H1 (cell line): ENCODE measurements around the gene GADD45GIP1. TPM values are rescaled to one million over a fixed set of nuclear protein-coding genes. Genes with fewer than 3 reads are reported as not detected.

ENCODE experiments used
- CTCF ChIA-PET: fragments of 300-600 bp; sonication (Branson Sonifier 250); formaldehyde crosslinking; loops from one replicate; lab custom pipeline; 2021; ENCODE audit not compliant: partially characterized antibody; lab: Charles Lee
- POLR2A ChIA-PET: fragments of 300-600 bp; sonication (Branson Sonifier 250); formaldehyde crosslinking; loops from one replicate; lab custom pipeline; 2021; ENCODE audit warnings: inconsistent platforms; ENCODE audit not compliant: partially characterized antibody; lab: Charles Lee
- DNase-seq, 2 experiments: peaks; one replicate each; pipeline versions ENCODE4 v3.0.0 to v3.0.0-alpha.2; 2010 to 2022; ENCODE audit warnings: low spot score in 2 of 2, low read depth in 1 of 2, mixed read lengths in 1 of 2
- FAIRE-seq: peaks from 2 replicates; lab custom pipeline; 2011; peaks lifted over from hg19 to GRCh38; lab: Jason Lieb, UNC
- H2AFZ ChIP-seq: 2 replicates; pipeline ENCODE4 v1.8.1; 2012; ENCODE audit warnings: low read length, inconsistent platforms
- H2AK5ac ChIP-seq: 2 replicates; pipeline ENCODE4 v1.6.1; 2013; ENCODE audit warnings: low read depth, low read length
- H2BK120ac ChIP-seq: replicated peaks from 2 replicates; pipeline ENCODE3; 2013; ENCODE audit warnings: low read depth, low read length, inconsistent platforms
- H2BK12ac ChIP-seq: 2 replicates; pipeline ENCODE4 v1.6.1; 2013; ENCODE audit warnings: low read depth, low read length
- H2BK15ac ChIP-seq: 2 replicates; pipeline ENCODE4 v1.6.1; 2013; ENCODE audit warnings: low read length
- H2BK20ac ChIP-seq: 2 replicates; pipeline ENCODE4 v1.6.1; 2013; ENCODE audit warnings: low read length
- H2BK5ac ChIP-seq: 2 replicates; pipeline ENCODE4 v1.6.1; 2013; ENCODE audit warnings: low read depth, low read length
- H3K14ac ChIP-seq: 2 replicates; pipeline ENCODE4 v1.6.1; 2013; ENCODE audit warnings: inconsistent platforms; ENCODE audit not compliant: insufficient read length
- H3K18ac ChIP-seq: 2 replicates; pipeline ENCODE4 v1.6.1; 2013; ENCODE audit warnings: low read length; ENCODE audit errors: extremely low read depth
- H3K23ac ChIP-seq: 2 replicates; pipeline ENCODE4 v1.6.1; 2013; ENCODE audit warnings: inconsistent platforms; ENCODE audit not compliant: insufficient read length
- H3K23me2 ChIP-seq: 2 replicates; pipeline ENCODE4 v1.6.1; 2013; ENCODE audit warnings: low read depth, low read length
- H3K27ac ChIP-seq: 2 replicates; pipeline ENCODE4 v1.6.1; 2011; ENCODE audit warnings: low read depth, low read length, inconsistent platforms
- H3K27me3 ChIP-seq, 4 experiments: replicated peaks in 1 of 4; 1 replicate in 1 of 4; 2 replicates in 3 of 4; pipeline versions ENCODE4 v1.6.1 to v1.8.1; 2011 to 2013; ENCODE audit warnings: low read length in 3 of 4, mild to moderate bottlenecking in 3 of 4, inconsistent platforms in 2 of 4, mixed read lengths in 2 of 4, moderate library complexity in 1 of 4; ENCODE audit not compliant: control insufficient read depth in 3 of 4, insufficient read depth in 3 of 4; ENCODE audit errors: extremely low read depth in 1 of 4
- H3K36me3 ChIP-seq, 4 experiments: 2 replicates each; pipeline versions ENCODE4 v1.6.1 to v1.8.1; 2011 to 2013; ENCODE audit warnings: mild to moderate bottlenecking in 4 of 4, low read length in 3 of 4, moderate library complexity in 2 of 4, control low read depth in 1 of 4, inconsistent platforms in 1 of 4; ENCODE audit not compliant: insufficient read depth in 4 of 4, control insufficient read depth in 2 of 4
- H3K4ac ChIP-seq: replicated peaks from 2 replicates; pipeline ENCODE3; 2013; ENCODE audit warnings: low read length, low read depth, mixed read lengths, inconsistent platforms; ENCODE audit not compliant: insufficient read length
- H3K4me1 ChIP-seq, 4 experiments: replicated peaks in 1 of 4; 1 replicate in 1 of 4; 2 replicates in 3 of 4; pipeline versions ENCODE4 v1.6.1 to v1.8.1; 2011 to 2013; ENCODE audit warnings: low read length in 3 of 4, inconsistent platforms in 2 of 4, mixed read lengths in 1 of 4; ENCODE audit not compliant: insufficient read depth in 4 of 4, control insufficient read depth in 3 of 4
- H3K4me2 ChIP-seq, 2 experiments: 2 replicates each; pipeline versions ENCODE4 v1.6.1 to v1.8.1; 2011 to 2013; ENCODE audit warnings: low read depth in 2 of 2, low read length in 2 of 2, control low read depth in 1 of 2, inconsistent platforms in 1 of 2, mild to moderate bottlenecking in 1 of 2; ENCODE audit not compliant: insufficient read depth in 1 of 2
- H3K4me3 ChIP-seq, 4 experiments: fragments of 200-600, 300-600 bp in 1 of 4; sonication (generic), shearing (Covaris generic), sonication (Bioruptor Twin) in 1 of 4; 2 replicates each; pipeline versions ENCODE4 v1.5.1 to v1.8.1; 2011 to 2016; ENCODE audit warnings: low read length in 4 of 4, low read depth in 3 of 4, control low read depth in 2 of 4, inconsistent platforms in 2 of 4, mild to moderate bottlenecking in 2 of 4, mixed read lengths in 1 of 4, moderate library complexity in 1 of 4; ENCODE audit not compliant: insufficient read depth in 2 of 4; ENCODE audit errors: extremely low read depth in 1 of 4
- H3K56ac ChIP-seq: replicated peaks from 2 replicates; pipeline ENCODE3; 2013; ENCODE audit warnings: low read depth, mild to moderate bottlenecking, mixed read lengths, low read length, inconsistent platforms; ENCODE audit not compliant: insufficient read length
- H3K79me1 ChIP-seq: 2 replicates; pipeline ENCODE4 v1.6.1; 2013; ENCODE audit warnings: low read depth, low read length, control low read depth
- H3K79me2 ChIP-seq, 2 experiments: 2 replicates each; pipeline versions ENCODE4 v1.6.1 to v1.8.1; 2012 to 2013; ENCODE audit warnings: low read length in 2 of 2, mild to moderate bottlenecking in 2 of 2, inconsistent platforms in 1 of 2; ENCODE audit not compliant: insufficient read depth in 2 of 2, control insufficient read depth in 1 of 2
- H3K9ac ChIP-seq, 4 experiments: replicated peaks in 1 of 4; 1 replicate in 1 of 4; 2 replicates in 3 of 4; pipeline versions ENCODE4 v1.6.1 to v1.8.1; 2011 to 2013; ENCODE audit warnings: low read depth in 3 of 4, low read length in 3 of 4, control low read depth in 2 of 4, mild to moderate bottlenecking in 2 of 4, moderate library complexity in 2 of 4, inconsistent platforms in 1 of 4; ENCODE audit errors: extremely low read depth in 1 of 4
- H3K9me3 ChIP-seq, 2 experiments: 2 replicates each; pipeline versions ENCODE4 v1.6.1 to v1.8.1; 2012 to 2013; ENCODE audit warnings: mild to moderate bottlenecking in 2 of 2, moderate library complexity in 2 of 2, control low read depth in 1 of 2, inconsistent platforms in 1 of 2, low read depth in 1 of 2, low read length in 1 of 2, mixed read lengths in 1 of 2; ENCODE audit not compliant: insufficient read depth in 2 of 2
- H4K20me1 ChIP-seq, 2 experiments: replicated peaks in 1 of 2; 2 replicates each; pipeline versions ENCODE3 to v1.8.1; 2011 to 2013; ENCODE audit warnings: inconsistent platforms in 2 of 2, low read length in 2 of 2, mild to moderate bottlenecking in 1 of 2; ENCODE audit not compliant: insufficient read depth in 2 of 2, control insufficient read depth in 1 of 2
- H4K5ac ChIP-seq: 2 replicates; pipeline ENCODE4 v1.6.1; 2013; ENCODE audit warnings: low read length, low read depth, mixed read lengths, inconsistent platforms; ENCODE audit not compliant: insufficient read length
- H4K8ac ChIP-seq: 2 replicates; pipeline ENCODE4 v1.8.0; 2013; ENCODE audit warnings: mild to moderate bottlenecking, moderate library complexity, low read length, inconsistent platforms; ENCODE audit not compliant: insufficient read depth; ENCODE audit errors: extremely low read depth
- H4K91ac ChIP-seq: replicated peaks from 2 replicates; pipeline ENCODE3; 2013; ENCODE audit warnings: low read length, mixed read lengths, inconsistent platforms; ENCODE audit not compliant: insufficient read length
- CEBPB ChIP-seq: IDR thresholded peaks from 2 replicates; pipeline ENCODE4 v1.6.1; 2012; ENCODE audit warnings: low read depth, low read length
- EGR1 ChIP-seq: IDR thresholded peaks from 2 replicates; pipeline ENCODE4 v1.6.1; 2011; ENCODE audit warnings: low read depth, low read length, borderline replicate concordance
- HDAC2 ChIP-seq, 2 experiments: fragments of 300-600 bp in 1 of 2; sonication (generic) in 1 of 2; IDR thresholded peaks; 2 replicates each; pipeline ENCODE4 v1.6.1; 2011 to 2012; ENCODE audit warnings: low read depth in 2 of 2, low read length in 2 of 2, mild to moderate bottlenecking in 2 of 2, moderate library complexity in 2 of 2, borderline replicate concordance in 1 of 2, inconsistent platforms in 1 of 2
- HDAC6 ChIP-seq: IDR thresholded peaks from one replicate; pipeline ENCODE4 v1.7.1; 2012; ENCODE audit warnings: low read depth, mild to moderate bottlenecking, inconsistent platforms, low read length, moderate library complexity
- JUND ChIP-seq: IDR thresholded peaks from 2 replicates; pipeline ENCODE4 v1.6.1; 2011; ENCODE audit warnings: mild to moderate bottlenecking, improper control_type of control experiment, low read length
- SAP30 ChIP-seq: fragments of 300-600 bp; sonication (generic); IDR thresholded peaks from 2 replicates; pipeline ENCODE4 v1.7.1; 2012; ENCODE audit warnings: low read length, moderate library complexity, mild to moderate bottlenecking, inconsistent platforms; ENCODE audit not compliant: insufficient read depth, insufficient replicate concordance
- SP4 ChIP-seq: IDR thresholded peaks from 2 replicates; pipeline ENCODE4 v1.6.1; 2012; ENCODE audit warnings: low read length, inconsistent platforms
- WGBS, 2 experiments: shearing (Covaris generic) in 1 of 2; methylation state at CpG; one replicate each; pipeline versions ENCODE4 v1.1.6 to v1.1.7; 2013 to 2015; ENCODE audit warnings: low lambda C conversion rate in 2 of 2, mixed read lengths in 2 of 2, inconsistent platforms in 1 of 2, low coverage in 1 of 2, missing lambda C conversion rate in 1 of 2; ENCODE audit not compliant: insufficient replicate concordance in 2 of 2, insufficient coverage in 1 of 2, insufficient read length in 1 of 2; ENCODE audit errors: extremely low coverage in 1 of 2, missing lambda C conversion rate in 1 of 2; 5-methylcytosine and 5-hydroxymethylcytosine counted together
- polyA plus RNA-seq, 7 experiments: library from polyadenylated mRNA; depleted of rRNA in 3 of 7; stranded (reverse) in 5 of 7; unstranded in 2 of 7; fragments of >200 nt in 5 of 7; fragments of 200-250 nt in 2 of 7; gene quantifications; 1 replicate in 5 of 7; 2 replicates in 1 of 7; 4 replicates in 1 of 7; pipeline versions ENCODE4 v1.2.1 to v1.2.3, GENCODE V29; 2011 to 2013; ENCODE audit warnings: missing spikeins in 2 of 7, mixed read lengths in 2 of 7
- total RNA-seq: library from RNA; stranded (reverse); fragmentation: NEBNext Ultra II Directional; extraction: Animal tissue kit (Norgen Biotek cat#: 25700); gene quantifications from 2 replicates; pipeline ENCODE4 v1.2.1, GENCODE V29; 2021

Gene GADD45GIP1
- total and polyA plus RNA-seq, 2 of the 8 experiments (the other 6 are each of a cell fraction or from before 2014, with no cell fraction given), result 42.2 to 42.6 TPM

GRCh38 chr19:12922959-12923358 is 34.1 kb downstream of the GADD45GIP1 start:
- no peak overlapping the region for H3K27ac ChIP-seq
- H3K18ac ChIP-seq, result no peak overlapping the region
- ChIA-PET POLR2A (interaction anchor here (0.6 to 13.9 kb wide), 6 partner anchors 10 to 50 kb away, joined by 4 to 180 read pairs (median 10); partner anchors contain the start of genes CALR, FARSA and GCDH), CTCF (interaction anchor here (1.2 kb wide), 1 partner anchor 38 kb away, joined by 5 read pairs; no protein-coding TSS in a partner anchor)
- no peak overlapping the region for H2BK5ac ChIP-seq
- no peak overlapping the region for H3K4me3 ChIP-seq
- H4K91ac ChIP-seq, result no peak overlapping the region
- H2AFZ ChIP-seq, result no peak overlapping the region
- peaks cover 0 to 2% (median 0%) of the 10 kb centered on the region in 4 experiments; a peak in 1 of 7 replicates for H3K4me1 ChIP-seq
- peaks cover 0 to 3% of the 10 kb centered on the region in 2 experiments for H4K20me1 ChIP-seq
- no peak for DNase-seq
- no peak overlapping the region for H2AK5ac ChIP-seq
- H3K14ac ChIP-seq, result no peak overlapping the region
- TF ChIP-seq HDAC6 (no peak), JUND (no peak), HDAC2 (IDR thresholded peaks at IDR 0.05; ENCODE audit: borderline replicate concordance in 1 of 2, low read depth in 2 of 2, low read length in 2 of 2) (no peak), EGR1 (no peak), SAP30 (no peak), SP4 (no peak), CEBPB (no peak)
- H3K36me3 ChIP-seq, result peaks cover 25 to 55% (median 38%) of the 10 kb centered on the region in 4 experiments; a peak in 7 of 8 replicates
- H3K23ac ChIP-seq, result no peak overlapping the region
- FAIRE-seq, result no peak
- no peak overlapping the region for H4K8ac ChIP-seq
- H3K56ac ChIP-seq, result no peak overlapping the region
- no peak overlapping the region for H3K4me2 ChIP-seq
- no peaks in the 10 kb centered on the region for H3K79me2 ChIP-seq
- H3K4ac ChIP-seq, result no peak overlapping the region
- H2BK20ac ChIP-seq, result no peak overlapping the region
- peaks cover 2 to 9% of the 10 kb centered on the region in 2 experiments; a peak in 1 of 4 replicates for H3K9me3 ChIP-seq
- no peak overlapping the region for H2BK120ac ChIP-seq
- H3K23me2 ChIP-seq, result no peaks in the 10 kb centered on the region
- no peak overlapping the region for H2BK12ac ChIP-seq
- no peak overlapping the region for H3K9ac ChIP-seq
- no peak overlapping the region for H4K5ac ChIP-seq
- WGBS, 2 experiments, result 98% methylated on average over 4 of the region's 4 CpGs; no CpG with 5 or more reads in 1 of the 2 experiments
- no peak overlapping the region for H2BK15ac ChIP-seq
- no peaks in the 10 kb centered on the region for H3K79me1 ChIP-seq
- H3K27me3 ChIP-seq, result peaks cover 6 to 11% (median 10%) of the 10 kb centered on the region in 4 experiments
